Neuronal stem cell (in vitro differentiated cells): ENCODE measurements around the gene C4orf54.

Experiments
- DNase-seq: peaks from one replicate; pipeline ENCODE4 v3.0.0-alpha.2; 2013; ENCODE audit warnings: low spot score
- H2AFZ ChIP-seq: one replicate; pipeline ENCODE4 v1.6.1; 2013; ENCODE audit warnings: mild to moderate bottlenecking, low read length, inconsistent platforms
- H2AK5ac ChIP-seq: 2 replicates; pipeline ENCODE4 v1.6.1; 2013; ENCODE audit warnings: low read depth, mild to moderate bottlenecking, inconsistent platforms, low read length, moderate library complexity, mixed read lengths
- H2BK120ac ChIP-seq: 2 replicates; pipeline ENCODE4 v1.6.1; 2013; ENCODE audit warnings: low read depth, mild to moderate bottlenecking, inconsistent platforms, low read length, moderate library complexity, mixed read lengths
- H2BK12ac ChIP-seq: one replicate; pipeline ENCODE4 v1.6.1; 2013; ENCODE audit warnings: low read length, inconsistent platforms
- H2BK15ac ChIP-seq: 2 replicates; pipeline ENCODE4 v1.6.1; 2013; ENCODE audit warnings: mild to moderate bottlenecking, low read length, inconsistent platforms, mixed read lengths
- H2BK5ac ChIP-seq: one replicate; pipeline ENCODE4 v1.6.1; 2013; ENCODE audit warnings: inconsistent platforms, mild to moderate bottlenecking, low read length, moderate library complexity
- H3K14ac ChIP-seq: one replicate; pipeline ENCODE4 v1.6.1; 2013; ENCODE audit warnings: low read length, inconsistent platforms
- H3K18ac ChIP-seq: 2 replicates; pipeline ENCODE4 v1.6.1; 2013; ENCODE audit warnings: low read length, inconsistent platforms
- H3K23ac ChIP-seq: 2 replicates; pipeline ENCODE4 v1.6.1; 2013; ENCODE audit warnings: low read depth, mild to moderate bottlenecking, mixed read lengths, low read length, inconsistent platforms; ENCODE audit not compliant: poor library complexity
- H3K27ac ChIP-seq: replicated peaks from 3 replicates; pipeline ENCODE4 v1.5.1; 2013; ENCODE audit warnings: low read length, inconsistent platforms
- H3K27me3 ChIP-seq, 3 experiments: 2 replicates each; pipeline ENCODE4 v1.6.1; 2013; ENCODE audit warnings: low read length in 3 of 3, mild to moderate bottlenecking in 2 of 3, inconsistent platforms in 1 of 3, low read depth in 1 of 3, mixed read lengths in 1 of 3, moderate library complexity in 1 of 3; ENCODE audit not compliant: control insufficient read depth in 3 of 3, insufficient read depth in 3 of 3
- H3K36me3 ChIP-seq, 2 donors: replicated peaks in 1 of 2; 2 replicates each; pipeline ENCODE4 v1.6.1; 2013; ENCODE audit warnings: low read length in 2 of 2; ENCODE audit not compliant: control insufficient read depth in 2 of 2, insufficient read depth in 2 of 2
- H3K4ac ChIP-seq: 2 replicates; pipeline ENCODE4 v1.6.1; 2013; ENCODE audit warnings: inconsistent platforms, mild to moderate bottlenecking, low read length, moderate library complexity
- H3K4me1 ChIP-seq, 2 donors: 1 replicate in 1 of 2; 2 replicates in 1 of 2; pipeline ENCODE4 v1.6.1; 2013; ENCODE audit warnings: low read length in 2 of 2, low read depth in 1 of 2; ENCODE audit not compliant: control insufficient read depth in 2 of 2, insufficient read depth in 1 of 2
- H3K4me2 ChIP-seq: one replicate; pipeline ENCODE4 v1.6.1; 2013; ENCODE audit warnings: mild to moderate bottlenecking, low read length, inconsistent platforms; ENCODE audit not compliant: insufficient read depth, poor library complexity, severe bottlenecking
- H3K4me3 ChIP-seq, 2 donors: 2 replicates each; pipeline ENCODE4 v1.5.1; 2013; ENCODE audit warnings: low read length in 2 of 2, mild to moderate bottlenecking in 2 of 2, inconsistent platforms in 1 of 2, moderate library complexity in 1 of 2
- H3K79me1 ChIP-seq: one replicate; pipeline ENCODE4 v1.6.1; 2013; ENCODE audit warnings: low read depth, mild to moderate bottlenecking, inconsistent platforms, low read length, moderate library complexity
- H3K9ac ChIP-seq: one replicate; pipeline ENCODE4 v1.6.1; 2013; ENCODE audit warnings: mild to moderate bottlenecking, low read depth, low read length, inconsistent platforms; ENCODE audit not compliant: poor library complexity
- H3K9me3 ChIP-seq, 2 donors: replicated peaks in 1 of 2; 2 replicates each; pipeline versions ENCODE3 to v1.6.1; 2013; ENCODE audit warnings: low read length in 2 of 2, mild to moderate bottlenecking in 2 of 2, inconsistent platforms in 1 of 2, low read depth in 1 of 2, mixed read lengths in 1 of 2, moderate library complexity in 1 of 2; ENCODE audit not compliant: control insufficient read depth in 2 of 2, insufficient read depth in 1 of 2
- H4K8ac ChIP-seq: one replicate; pipeline ENCODE4 v1.6.1; 2013; ENCODE audit warnings: low read depth, mild to moderate bottlenecking, inconsistent platforms, low read length, moderate library complexity
- H4K91ac ChIP-seq: one replicate; pipeline ENCODE4 v1.6.1; 2013; ENCODE audit warnings: low read length, low read depth, mild to moderate bottlenecking, inconsistent platforms; ENCODE audit not compliant: poor library complexity
- WGBS, 2 donors: extraction: QIAGEN DNeasy Blood & Tissue Kit; methylation state at CpG; one replicate each; pipeline ENCODE4 v1.1.7; 2013; ENCODE audit warnings: missing lambda C conversion rate in 2 of 2, mixed read lengths in 1 of 2; ENCODE audit not compliant: insufficient read length in 2 of 2, insufficient replicate concordance in 1 of 2; ENCODE audit errors: extremely low coverage in 2 of 2; 5-methylcytosine and 5-hydroxymethylcytosine counted together

Gene C4orf54

GRCh38 chr4:99622341-99622740, 35.3 kb downstream of the C4orf54 start:
- Histone ChIP-seq H2BK15ac (no peak overlapping the region), H3K79me1 (no peaks in the 10 kb centered on the region), H3K18ac (no peak overlapping the region), H3K27ac (no peak overlapping the region), H3K23ac (no peak overlapping the region), H2BK12ac (no peak overlapping the region), H3K9ac (no peak overlapping the region), H4K91ac (no peak overlapping the region), H3K36me3 (peaks cover 0 to 48% of the 10 kb centered on the region in 2 donors), H2BK5ac (no peak overlapping the region), H3K4ac (no peak overlapping the region), H4K8ac (no peak overlapping the region), H3K4me1 (peaks cover 4 to 11% of the 10 kb centered on the region in 2 donors), H3K27me3 (no peaks in the 10 kb centered on the region), H2BK120ac (no peak overlapping the region), H2AK5ac (no peak overlapping the region), H3K4me2 (no peak overlapping the region), H3K4me3 (no peak overlapping the region), H2AFZ (no peak overlapping the region), H3K14ac (no peak overlapping the region), H3K9me3 (no peaks in the 10 kb centered on the region)
- no CpG with 5 or more reads among the region's 1 CpG for WGBS, 2 donors
- no peak for DNase-seq

- WGBS, 2 donors = no CpG with 5 or more reads among the region's 1 CpG
- Histone ChIP-seq H3K9ac (no peak overlapping the region), H3K4me1 (peaks cover 0 to 1% of the 10 kb centered on the region in 2 donors), H3K14ac (no peak overlapping the region), H3K27me3 (no peaks in the 10 kb centered on the region), H4K91ac (no peak overlapping the region), H3K27ac (no peak overlapping the region), H4K8ac (no peak overlapping the region), H3K79me1 (no peaks in the 10 kb centered on the region), H3K23ac (no peak overlapping the region), H2AK5ac (no peak overlapping the region), H2BK15ac (no peak overlapping the region), H2BK5ac (no peak overlapping the region), H2BK12ac (no peak overlapping the region), H3K4ac (no peak overlapping the region), H3K18ac (no peak overlapping the region), H3K4me3 (no peak overlapping the region), H3K9me3 (no peaks in the 10 kb centered on the region), H3K4me2 (no peak overlapping the region), H2BK120ac (no peak overlapping the region), H3K36me3 (peaks cover 0 to 51% of the 10 kb centered on the region in 2 donors), H2AFZ (no peak overlapping the region)
- DNase-seq = no peak
These were observed 40.3 kb downstream of the C4orf54 start for GRCh38 chr4:99617374-99617773.

GRCh38 chr4:99615170-99615820, 42.3 kb downstream of the C4orf54 start:
- Histone ChIP-seq H2BK120ac (no peak overlapping the region), H3K4ac (no peak overlapping the region), H2AK5ac (no peak overlapping the region), H2BK15ac (no peak overlapping the region), H3K27ac (no peak overlapping the region), H3K4me2 (no peak overlapping the region), H3K9ac (no peak overlapping the region), H3K27me3 (no peaks in the 10 kb centered on the region), H2AFZ (no peak overlapping the region), H3K36me3 (peaks cover 0 to 38% of the 10 kb centered on the region in 2 donors), H4K91ac (no peak overlapping the region), H3K79me1 (no peaks in the 10 kb centered on the region), H3K14ac (no peak overlapping the region), H3K4me1 (no peaks in the 10 kb centered on the region), H3K23ac (no peak overlapping the region), H2BK12ac (no peak overlapping the region), H2BK5ac (no peak overlapping the region), H3K4me3 (no peak overlapping the region), H4K8ac (no peak overlapping the region), H3K18ac (no peak overlapping the region), H3K9me3 (no peaks in the 10 kb centered on the region)
- DNase-seq = no peak
- no CpG with 5 or more reads among the region's 1 CpG for WGBS, 2 donors

GRCh38 chr4:99614491-99614890, 43.1 kb downstream of the C4orf54 start:
- no peak overlapping the region for H2BK120ac ChIP-seq
- no peaks in the 10 kb centered on the region for H3K9me3 ChIP-seq
- H3K18ac ChIP-seq = no peak overlapping the region
- no peak overlapping the region for H3K4me3 ChIP-seq
- no peak overlapping the region for H4K91ac ChIP-seq
- no peak overlapping the region for H3K27ac ChIP-seq
- H3K23ac ChIP-seq = no peak overlapping the region
- H3K4ac ChIP-seq = no peak overlapping the region
- no peak overlapping the region for H3K4me2 ChIP-seq
- H2AK5ac ChIP-seq = no peak overlapping the region
- H3K27me3 ChIP-seq = no peaks in the 10 kb centered on the region
- peaks cover 0 to 35% of the 10 kb centered on the region in 2 donors for H3K36me3 ChIP-seq
- WGBS, 2 donors = no CpG with 5 or more reads among the region's 1 CpG
- no peak overlapping the region for H2BK15ac ChIP-seq
- H2BK12ac ChIP-seq = no peak overlapping the region
- H2AFZ ChIP-seq = peak overlapping the region; percentile 5
- no peak overlapping the region for H2BK5ac ChIP-seq
- H3K4me1 ChIP-seq = no peaks in the 10 kb centered on the region
- no peak overlapping the region for H3K9ac ChIP-seq
- no peak overlapping the region for H3K14ac ChIP-seq
- no peak overlapping the region for H4K8ac ChIP-seq
- H3K79me1 ChIP-seq = no peaks in the 10 kb centered on the region
- DNase-seq = no peak
